Neural progenitor cell (in vitro differentiated cells): ENCODE measurements around the gene OBSL1.

Experiments
- CTCF ChIP-seq: fragments of 200-600 bp; sonication (generic); IDR thresholded peaks from 2 replicates; pipeline ENCODE4 v1.5.1; 2017; ENCODE audit warnings: antibody characterized with exemption, mild to moderate bottlenecking
- EZH2 ChIP-seq: fragments of 200-600 bp; sonication (generic); IDR thresholded peaks from 2 replicates; pipeline ENCODE4 v1.6.1; 2017; ENCODE audit warnings: antibody characterized with exemption, mild to moderate bottlenecking, moderate library complexity

- TF ChIP-seq CTCF (no peak), EZH2 (no peak)
These were observed 3.4 kb upstream of the OBSL1 start for GRCh38 chr2:219574484-219575311.
